ENCODE measurements around the gene CMTM6.
"Not testable (repeated sequence)": the region's sequence is repeated elsewhere in the genome, so short reads cannot be mapped to it uniquely, and the experiment has no call there.

CMTM6 gene

DNA sequence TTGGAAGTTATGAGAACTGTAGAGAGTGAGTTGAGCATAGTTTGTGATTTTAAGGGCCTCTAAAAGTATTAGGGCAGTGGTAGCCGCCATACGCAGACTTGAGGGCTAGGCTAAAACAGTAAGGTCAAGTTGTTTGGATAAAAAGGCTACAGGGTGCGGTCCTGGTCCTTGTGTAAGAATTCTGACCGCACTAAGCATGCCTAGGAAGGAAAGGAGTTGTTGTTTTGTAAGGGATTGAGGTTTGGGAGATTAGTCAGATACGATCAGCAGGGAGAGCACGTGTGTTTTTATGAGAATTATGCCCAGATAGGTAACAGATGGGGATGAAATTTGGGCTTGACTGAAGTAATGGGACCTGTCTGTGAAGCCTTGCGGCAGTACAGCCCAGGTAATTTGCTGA lies 39.2 kb downstream of the CMTM6 start:
- FAIRE-seq: not testable (repeated sequence)

DNA sequence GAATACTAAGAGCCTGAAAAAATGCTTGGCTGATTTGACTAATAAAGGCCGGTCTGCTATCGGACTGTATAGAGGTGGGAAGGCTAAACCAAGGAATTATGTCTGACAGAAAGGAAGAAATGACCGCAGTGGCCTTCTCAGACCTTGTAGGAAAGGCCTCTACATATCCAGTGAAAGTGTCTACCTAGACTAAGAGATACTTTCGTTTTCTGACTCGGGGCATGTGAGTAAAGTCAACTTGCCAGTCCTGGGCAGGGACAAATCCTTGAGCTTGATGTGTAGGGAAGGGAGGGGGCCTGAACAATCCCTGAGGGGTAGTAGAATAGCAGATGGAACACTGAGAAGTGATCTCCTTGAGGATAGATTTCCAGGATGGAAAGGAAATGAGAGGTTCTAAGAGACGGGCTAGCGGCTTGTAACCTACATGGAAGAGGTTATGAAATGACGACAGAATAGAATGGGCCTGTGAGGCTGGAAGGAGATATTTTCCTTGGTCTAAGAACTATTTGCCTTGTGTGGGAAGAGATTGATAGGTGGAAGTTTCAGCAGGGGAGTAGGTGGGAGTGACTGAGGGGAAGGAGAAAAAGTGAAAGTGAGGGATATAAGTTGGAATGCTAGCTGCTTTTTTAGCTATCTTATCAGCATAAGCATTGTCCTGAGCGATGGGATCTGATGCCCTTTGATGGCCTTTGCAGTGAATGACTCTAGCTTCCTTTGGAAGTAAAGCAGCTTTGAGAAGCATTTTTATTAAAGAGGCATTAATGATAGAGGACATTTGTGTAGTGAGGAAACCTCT lies 40.3 kb downstream of the CMTM6 start:
- not testable (repeated sequence) for FAIRE-seq

DNA sequence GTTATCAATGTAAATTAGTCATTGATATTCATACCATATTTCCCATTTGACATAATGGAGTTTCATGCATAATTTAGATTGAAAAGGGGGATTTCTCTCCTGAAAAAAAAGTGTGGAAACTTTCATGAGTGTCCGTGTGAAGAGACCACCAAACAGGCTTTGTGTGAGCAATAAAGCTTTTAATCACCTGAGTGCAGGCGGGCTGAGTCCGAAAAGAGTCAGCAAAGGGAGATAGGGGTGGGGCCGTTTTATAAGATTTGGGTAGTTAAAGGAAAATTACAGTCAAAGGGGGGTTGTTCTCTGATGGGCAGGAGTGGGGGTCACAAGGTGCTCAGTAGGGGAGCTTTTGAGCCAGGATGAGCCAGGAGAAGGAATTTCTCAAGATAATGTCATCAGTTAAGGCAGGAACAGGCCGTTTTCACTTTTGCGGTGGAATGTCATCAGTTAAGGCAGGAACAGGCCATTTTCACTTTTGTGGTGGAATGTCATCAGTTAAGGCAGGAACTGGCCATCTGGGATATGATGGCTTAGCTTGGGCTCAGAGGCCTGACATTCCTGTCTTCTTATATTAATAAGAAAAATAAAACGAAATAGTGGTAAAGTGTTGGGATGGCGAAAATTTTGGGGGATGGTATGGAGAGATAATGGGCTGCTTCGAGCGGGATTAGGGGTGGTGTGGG lies 41.7 kb downstream of the CMTM6 start:
- FAIRE-seq: not testable (repeated sequence)

DNA sequence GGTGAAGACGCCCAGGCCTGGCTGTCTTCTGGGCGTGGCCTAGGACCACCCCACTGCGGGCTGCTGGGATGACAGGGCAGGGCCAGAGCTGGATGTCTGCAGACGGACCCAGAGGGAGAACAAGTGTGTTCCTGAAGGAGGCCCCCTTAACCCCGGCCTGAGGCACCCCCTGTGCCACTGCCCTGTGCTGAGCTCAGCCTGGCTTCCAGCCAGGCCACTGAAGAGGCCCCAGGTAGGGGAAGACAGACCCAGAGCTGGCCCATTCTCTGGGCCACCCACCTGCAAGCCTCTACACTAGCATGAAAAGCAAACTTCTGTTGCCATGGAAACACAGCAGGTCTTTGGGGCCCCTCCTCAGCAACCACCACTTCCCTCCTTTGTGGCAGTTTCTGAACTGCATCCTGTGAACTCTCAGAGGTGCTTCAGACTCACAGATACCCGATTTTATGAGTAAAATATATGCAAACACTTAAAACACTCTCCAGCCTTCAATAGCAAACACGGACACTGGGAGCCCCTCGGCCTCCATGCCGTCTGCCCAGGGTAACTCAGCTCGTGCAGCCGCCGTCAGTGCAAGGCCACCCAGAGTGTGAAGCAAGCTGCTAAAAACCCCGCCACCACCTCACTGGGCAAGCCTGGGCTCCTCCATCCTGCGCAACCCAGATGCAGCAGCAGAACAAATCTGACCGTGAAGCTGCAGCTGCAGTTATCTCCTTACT lies 42.5 kb downstream of the CMTM6 start:
- no peak for FAIRE-seq

DNA sequence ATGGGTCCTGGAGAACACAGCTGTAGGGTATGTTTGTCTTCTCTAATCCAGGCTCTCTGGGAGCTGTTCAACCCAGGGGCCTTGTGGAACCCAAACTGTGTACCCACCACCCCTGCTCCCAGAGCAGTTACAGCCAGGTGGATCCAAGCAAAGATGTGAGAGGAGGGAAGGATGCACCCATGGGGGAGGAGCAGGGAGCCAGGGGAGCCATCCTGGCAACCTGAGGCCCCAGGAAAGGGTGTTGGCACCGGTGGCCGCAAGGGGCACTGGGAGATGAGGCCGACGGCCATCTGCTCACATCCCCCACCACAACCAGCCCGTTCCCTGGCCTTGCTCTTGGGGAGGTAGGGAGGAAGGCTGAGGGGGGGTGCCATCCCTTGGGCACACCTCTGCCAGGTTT lies 43.2 kb downstream of the CMTM6 start:
- FAIRE-seq: no peak

DNA sequence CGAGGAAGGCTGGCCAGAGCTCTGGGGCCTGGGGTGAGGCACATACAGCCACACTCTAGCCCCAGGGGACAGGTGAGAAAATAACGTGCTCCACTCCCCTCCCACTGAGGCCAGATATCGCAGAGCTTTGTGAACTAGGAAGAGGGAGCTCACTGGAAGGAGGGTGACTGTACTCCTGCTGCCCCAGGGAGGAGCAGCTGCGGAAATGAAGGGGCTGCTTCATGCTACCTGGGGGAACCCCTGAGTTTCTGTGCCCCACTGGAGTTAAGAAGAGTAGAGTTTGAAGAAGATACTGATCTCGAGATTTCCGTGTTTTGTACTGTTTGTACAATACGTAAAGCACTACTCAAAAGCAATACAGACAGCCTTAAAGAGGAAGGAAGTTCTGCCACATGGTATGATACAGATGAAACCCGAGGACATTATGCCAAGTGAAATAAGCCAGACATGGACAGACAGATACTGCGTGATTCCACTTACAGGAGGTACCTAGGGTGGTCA lies 44.6 kb downstream of the CMTM6 start:
- FAIRE-seq: no peak

DNA sequence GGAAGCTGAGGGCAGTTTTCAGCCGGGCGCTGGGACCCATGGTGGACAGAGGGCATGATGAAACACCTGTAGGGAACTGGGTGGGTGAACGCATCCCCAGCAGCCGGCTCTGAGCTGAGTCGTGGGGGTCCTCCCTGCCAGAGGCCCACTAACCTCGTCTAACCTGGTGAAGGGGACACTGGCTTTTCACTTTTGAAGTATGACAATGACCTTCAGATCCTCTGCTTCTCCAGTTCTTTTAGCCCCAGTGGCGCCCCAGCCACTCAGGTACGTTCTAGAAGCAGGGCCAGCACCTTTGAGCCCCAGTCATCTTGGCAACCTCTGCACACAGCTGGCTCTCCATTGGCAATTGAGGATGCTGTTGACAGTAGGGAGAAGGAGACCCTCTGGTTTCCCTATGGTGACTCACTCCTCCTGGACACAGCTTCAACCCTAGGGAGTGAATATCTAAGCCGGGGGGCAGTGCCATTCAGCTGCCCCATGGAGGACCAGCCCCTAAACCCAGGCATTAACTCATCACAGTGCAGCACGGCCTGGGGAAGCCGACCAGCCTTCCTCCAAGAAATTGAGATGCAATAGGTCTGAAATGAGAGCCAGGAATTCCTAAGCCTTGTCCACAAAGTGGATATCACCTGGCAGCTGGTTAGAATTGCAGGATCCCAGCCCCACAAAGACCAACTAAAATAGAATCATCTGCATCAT lies 46.1 kb downstream of the CMTM6 start:
- no peak for FAIRE-seq

DNA sequence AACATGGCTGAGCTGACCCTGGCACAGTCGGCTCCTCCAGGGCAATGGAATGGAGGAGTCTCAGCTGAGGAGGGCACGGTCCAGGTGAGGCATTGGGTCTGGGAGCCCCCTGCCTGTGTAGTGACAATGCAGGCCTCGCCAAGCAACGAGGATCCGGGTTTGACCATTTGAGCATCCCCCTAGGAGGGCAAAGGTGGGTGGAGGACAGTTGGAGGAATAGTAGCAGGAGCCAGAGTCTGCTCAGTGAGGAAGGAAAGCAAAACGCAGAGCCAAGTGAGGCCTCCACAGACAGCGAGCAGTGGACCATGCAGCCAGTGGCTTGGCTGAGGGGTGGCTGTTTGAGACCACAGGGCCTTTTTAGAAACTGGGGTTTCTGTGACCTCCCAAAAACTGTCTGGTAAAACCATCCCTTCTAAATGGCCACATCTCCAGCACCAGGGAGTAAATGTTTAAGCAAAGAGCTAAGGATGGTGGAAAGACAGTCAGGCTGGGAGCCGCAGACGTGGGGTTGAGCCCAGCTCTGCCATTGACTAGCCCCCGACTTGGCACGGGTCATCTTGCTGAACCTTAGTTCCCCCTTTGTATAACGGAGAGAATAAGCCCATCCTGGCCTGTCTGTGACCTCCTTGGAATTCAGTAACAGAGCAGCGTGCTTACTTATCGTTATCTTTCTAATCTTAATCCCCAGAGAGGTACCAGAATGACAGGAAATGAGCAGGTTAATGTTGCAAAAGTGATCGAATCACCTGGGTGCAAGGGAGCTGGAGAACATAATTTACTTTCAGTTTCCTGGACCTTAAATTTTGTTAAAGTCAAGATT lies 46.8 kb downstream of the CMTM6 start:
- no peak for FAIRE-seq

DNA sequence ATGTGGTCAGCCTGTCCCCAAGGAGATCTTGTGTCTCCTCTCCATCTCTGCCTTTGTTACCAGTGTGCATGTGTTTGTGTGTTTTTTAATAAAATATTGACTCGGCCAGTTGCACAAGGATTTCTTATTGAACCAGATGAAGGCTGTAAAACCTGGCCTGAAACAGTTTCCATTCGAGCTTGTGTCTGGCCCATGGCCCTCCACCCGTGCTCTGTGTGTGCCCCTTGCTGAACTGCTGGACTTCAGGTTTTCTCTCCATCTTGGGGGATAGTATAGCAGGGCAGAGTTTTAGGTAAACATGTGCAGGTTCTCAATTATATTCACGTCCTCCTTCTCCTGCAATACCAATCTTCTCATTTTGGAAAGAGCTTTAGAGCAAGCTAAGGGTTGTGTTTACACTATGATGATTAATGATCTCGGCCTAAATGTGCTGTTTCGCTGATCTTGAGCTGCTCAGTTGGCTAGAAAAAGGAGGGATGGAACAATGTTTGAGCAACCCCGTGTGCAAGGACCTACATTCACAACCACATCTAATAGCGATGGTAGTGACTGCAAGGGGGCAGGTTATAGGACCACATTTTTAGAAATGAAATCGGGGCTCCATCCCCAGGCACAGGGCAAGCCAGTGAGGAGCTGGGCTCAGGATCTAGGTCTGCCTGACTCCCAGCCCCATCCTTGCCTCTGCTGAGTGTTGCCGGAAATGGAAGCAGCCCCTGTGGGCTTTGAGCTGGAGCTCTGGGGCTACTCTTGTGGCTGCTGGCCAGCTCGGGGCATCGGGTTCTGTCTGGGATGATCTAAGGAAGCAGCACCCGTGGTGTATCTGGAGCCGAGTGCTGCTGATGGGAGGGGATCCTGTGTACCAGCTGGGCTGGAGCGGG lies 47.7 kb downstream of the CMTM6 start:
- FAIRE-seq: no peak

DNA sequence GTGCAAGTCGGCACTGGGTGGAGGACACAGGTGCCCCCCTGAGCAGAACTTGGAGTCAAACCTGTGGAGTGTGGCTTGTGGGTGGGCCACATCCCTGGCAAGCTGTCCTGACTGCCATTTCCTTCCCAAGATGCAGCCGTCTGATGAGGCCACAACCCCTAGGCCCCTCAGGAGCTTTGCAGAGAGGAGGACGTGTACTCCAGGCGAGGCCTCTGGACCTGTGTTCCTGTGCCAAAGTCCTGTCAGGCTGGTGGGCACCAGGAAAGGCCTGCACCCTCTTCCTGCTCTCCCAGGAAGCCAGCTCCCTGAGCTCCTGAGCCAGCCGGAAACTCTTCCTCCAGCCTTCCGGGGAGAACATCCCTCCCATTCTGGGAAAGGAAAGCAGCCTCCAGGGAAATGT lies 48.5 kb downstream of the CMTM6 start:
- no peak for FAIRE-seq

DNA sequence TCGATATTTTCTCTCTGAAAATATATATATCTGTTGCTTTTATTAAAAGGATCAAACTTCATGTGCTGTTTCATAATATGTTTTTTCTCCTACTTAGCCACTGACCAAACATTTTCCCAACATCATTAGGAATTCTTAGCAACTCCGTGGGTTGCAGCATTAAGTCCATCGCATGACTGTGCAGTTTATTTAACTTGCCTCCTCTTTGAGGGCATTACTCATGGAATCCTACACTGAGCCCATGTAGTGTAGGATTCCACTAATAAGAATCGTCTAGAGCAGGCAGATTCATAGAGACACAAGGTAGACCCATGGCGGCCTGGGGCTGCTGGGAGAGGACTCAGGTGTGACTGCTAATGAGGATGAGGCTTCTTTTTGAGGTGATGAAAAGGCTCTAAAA lies 49.3 kb downstream of the CMTM6 start:
- FAIRE-seq: no peak

DNA sequence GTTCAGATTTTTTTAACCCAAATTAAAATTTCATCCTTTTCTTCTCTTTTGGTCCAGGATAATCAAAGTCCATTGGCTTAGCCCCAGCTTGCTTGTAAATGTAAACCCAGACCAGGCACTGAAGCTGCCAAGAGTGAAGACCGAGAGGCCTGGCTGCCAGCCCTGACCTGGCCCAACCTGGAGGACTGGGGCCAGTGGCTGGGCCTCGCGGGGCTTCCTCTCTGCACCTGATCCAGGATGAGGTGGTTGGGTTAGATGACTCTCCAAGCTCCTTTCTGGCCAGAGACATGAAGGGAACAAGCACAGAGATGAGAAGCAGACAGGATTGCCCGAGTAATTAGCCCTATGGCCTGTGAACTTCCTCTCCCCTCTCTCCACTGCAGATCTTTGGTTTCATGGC lies 50.6 kb downstream of the CMTM6 start:
- FAIRE-seq: no peak

DNA sequence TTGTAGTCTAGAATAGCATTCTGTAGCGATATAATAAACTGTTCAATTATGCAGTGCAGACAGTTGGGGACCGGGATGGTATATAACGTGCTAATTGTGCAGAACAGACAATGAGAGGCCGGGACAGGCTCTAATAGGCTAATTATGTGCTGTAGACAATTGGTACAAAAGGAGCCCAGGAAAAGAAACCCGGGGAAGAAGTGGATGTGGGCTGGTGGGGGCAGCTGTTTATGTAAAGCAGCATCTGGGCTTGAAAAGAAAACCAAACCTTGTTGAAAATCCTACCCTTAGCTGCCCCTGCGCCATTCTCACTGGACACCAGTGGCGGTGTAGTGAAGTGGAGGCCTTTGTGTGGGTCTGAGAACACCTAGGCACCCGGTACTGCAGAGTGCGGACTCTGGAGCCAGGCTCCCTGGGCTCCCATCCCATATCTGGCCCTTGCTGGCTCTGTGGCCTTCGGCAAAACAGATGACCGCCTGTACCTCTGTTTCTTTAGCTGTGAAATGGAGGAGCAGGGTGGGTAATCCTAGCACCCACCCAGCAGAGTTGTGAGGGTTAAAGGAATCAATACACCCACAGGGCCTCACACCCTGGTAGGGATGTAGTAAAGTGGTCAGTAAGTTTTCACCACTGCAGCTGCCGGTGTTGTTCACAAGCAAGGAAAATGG lies 51.5 kb downstream of the CMTM6 start:
- FAIRE-seq: no peak

DNA sequence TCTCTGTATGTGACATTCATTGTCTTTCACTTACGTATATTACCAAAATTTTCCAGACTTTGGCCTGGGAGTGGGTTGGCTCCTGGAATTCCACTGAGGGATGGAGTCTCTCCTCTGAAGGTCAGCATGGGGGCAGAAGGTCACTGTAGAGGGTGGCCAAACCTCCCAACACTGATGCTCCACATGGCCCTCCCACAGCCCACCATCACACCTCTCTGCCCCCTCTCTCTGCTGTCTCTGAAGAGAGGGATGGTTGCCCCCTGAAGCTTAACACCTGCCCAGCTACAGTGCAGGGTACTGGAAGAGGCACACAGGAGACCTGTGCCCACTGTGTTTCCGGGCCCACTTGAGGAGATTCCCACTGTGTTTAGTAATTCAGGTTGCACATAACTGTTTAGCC lies 52.2 kb downstream of the CMTM6 start:
- no peak for FAIRE-seq

DNA sequence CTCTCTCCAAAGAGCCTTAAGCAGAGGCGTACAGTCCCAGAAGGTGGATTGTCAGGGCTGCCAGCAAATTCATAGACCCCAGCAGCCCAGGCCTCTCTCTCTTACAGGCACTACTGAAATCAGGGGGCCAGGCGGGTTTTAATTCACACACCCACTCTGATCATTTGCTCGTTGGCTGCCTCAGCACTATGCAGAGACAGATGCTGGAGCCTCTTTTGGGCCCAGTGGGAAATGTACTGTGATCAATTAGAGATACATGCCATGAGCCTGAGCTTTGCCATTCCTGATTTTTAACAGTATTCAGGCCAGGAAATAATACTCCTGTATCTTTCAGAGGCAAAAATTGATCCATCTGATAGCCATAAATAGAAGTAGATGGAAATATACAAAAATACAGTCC lies 53.0 kb downstream of the CMTM6 start:
- FAIRE-seq: no peak

DNA sequence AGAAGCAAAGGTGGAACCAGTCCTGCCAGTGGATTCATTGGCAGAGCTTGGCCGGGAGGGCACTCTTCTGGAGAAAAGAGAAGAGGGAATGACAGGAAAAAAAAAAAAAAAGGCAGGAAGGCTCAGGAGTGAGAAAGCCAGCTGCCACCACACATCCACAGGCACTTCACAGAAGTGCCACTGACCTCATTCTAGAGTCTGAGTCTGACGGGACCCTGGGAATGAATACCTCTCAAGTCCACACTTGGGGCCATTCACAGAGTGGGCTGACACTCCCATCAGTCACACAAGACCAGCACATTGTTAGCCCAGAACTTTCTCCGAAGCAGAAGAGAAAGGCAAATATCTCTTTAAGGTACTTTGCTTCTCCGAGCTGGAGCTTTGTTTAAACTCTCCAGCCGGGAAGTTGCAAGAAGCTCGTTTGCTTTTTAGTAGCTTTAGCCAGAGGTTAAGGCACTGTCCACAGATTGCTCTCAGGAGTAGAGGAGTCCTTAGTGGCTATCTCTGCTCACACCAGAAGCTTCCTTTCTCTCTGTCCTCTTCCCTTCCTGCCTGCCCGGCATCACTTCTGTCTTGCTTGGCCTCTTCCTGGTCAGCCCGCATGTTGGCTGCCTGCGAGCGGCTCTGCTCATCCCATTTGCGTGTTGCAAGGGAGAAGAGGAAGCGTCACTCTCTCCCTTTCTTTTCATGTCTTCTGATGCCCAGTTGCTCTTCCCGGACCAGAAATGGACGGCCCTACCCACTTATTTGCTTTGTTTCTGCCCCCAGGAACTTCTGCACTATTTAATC lies 53.8 kb downstream of the CMTM6 start:
- FAIRE-seq: no peak

DNA sequence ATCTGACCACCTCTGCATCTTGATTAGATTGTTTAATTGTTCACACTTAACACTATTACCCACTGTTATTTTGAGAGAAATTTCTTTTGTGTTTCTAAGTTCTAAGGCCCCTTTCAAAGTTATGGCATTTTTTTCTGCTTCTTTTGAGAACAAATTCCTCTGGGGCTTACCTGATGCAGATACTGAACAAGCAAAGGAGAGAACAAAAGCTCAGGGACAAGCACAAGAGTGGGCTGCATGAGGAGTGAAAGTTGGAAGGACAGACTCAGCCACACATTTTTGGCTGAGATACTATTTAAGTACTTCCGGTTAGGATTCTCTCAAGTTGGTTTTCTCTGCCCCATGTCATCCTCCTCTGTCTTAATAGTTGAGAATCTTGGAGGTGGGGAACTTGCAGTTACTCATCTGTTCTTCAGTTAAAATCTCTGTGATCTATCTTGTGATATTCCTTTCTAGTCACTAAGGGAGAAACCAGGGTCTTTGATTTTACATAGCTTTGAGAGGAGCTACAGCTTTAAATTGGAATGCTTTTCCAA lies 54.7 kb downstream of the CMTM6 start:
- FAIRE-seq: no peak

DNA sequence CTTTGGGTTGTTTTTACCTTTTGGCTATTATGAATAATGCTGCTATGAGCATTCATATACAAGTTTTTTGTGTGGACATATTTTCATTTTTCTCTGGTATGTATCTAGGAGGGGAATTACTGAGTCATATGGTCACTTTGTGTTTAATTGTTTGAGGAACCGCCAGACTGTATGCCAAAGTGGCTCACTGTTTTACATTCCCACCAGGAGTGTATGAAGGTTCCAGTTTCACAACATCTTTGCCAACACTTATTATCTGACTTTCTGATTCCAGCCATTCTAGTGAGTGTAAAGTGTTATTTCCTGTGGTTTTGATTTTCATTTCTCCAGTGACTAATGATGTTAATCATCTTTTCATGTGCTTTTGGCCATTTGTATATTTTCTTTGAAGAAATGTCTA lies 59.2 kb downstream of the CMTM6 start:
- no peak for FAIRE-seq

DNA sequence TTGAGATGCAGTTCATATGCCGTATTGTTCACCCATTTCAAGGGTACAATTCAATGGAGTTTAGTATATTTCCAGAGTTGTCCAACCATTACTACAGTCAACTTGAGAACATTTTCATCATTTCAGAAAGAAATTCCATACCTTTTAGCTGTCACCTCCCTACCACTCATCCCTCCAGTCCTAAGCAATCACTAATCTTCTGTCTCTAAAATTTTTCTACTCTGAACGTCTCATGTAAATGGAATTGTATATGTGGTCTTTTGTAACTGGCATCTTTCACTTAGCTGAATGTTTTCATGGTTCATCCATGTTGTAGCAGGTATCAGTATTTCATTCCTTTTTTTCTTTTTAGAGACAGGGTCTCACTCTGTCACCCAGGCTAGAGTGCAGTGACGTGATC lies 59.9 kb downstream of the CMTM6 start:
- FAIRE-seq: no peak

Measured in colon (tissue), 2 donors.